ENCODE results near the gene APBB2. TPM values are rescaled to one million over a fixed set of nuclear protein-coding genes. Genes with fewer than 3 reads are reported as not detected.
A peak's percentile ranks its signal among the peaks of the same experiment; 100 is the strongest.

Gene APBB2
- total RNA-seq, 1 experiment from 2014 or later, result 49.0 TPM

GRCh38 chr4:40924096-40924792, 290.1 kb downstream of the APBB2 start:
- Mint-ChIP-seq H3K27me3 (ENCODE audit: low read depth) (no peaks in the 10 kb centered on the region), H3K4me3 (no peak overlapping the region), H3K4me1 (peaks cover 16% of the 10 kb centered on the region), H3K36me3 (peaks cover 4% of the 10 kb centered on the region; the same call in 1 of the 2 replicates), H3K27ac (no peak overlapping the region), H3K9me3 (peaks cover 4% of the 10 kb centered on the region)
- ChIA-PET POLR2A (interaction anchor here (1.1 kb wide), 1 partner anchor 16 kb away, joined by 5 read pairs; no protein-coding TSS in a partner anchor), CTCF (interaction anchor here (0.6 to 6.1 kb wide), 55 partner anchors 9 to 737 kb away, joined by 3 to 61 read pairs (median 4); partner anchors contain the start of genes APBB2, NSUN7 and UCHL1)
- DNase-seq (ENCODE audit: low spot score) (peak; percentile 81), ATAC-seq (peak; percentile 59)
- TF ChIP-seq ZNF423 (CRISPR knock-in tag; IDR thresholded peaks at IDR 0.05) (peak; percentile 40; the same call in 1 of the 2 replicates), PRRX2 (CRISPR knock-in tag; IDR thresholded peaks at IDR 0.05) (peak; percentile 70; the same call in 1 of the 2 replicates), MLX (CRISPR knock-in tag; IDR thresholded peaks at IDR 0.05) (no peak), OVOL2 (CRISPR knock-in tag; IDR thresholded peaks at IDR 0.05; ENCODE audit: borderline replicate concordance) (no peak), ZSCAN18 (CRISPR knock-in tag; IDR thresholded peaks at IDR 0.05) (peak; percentile 85), CTCF (IDR thresholded peaks at IDR 0.05) (peak; percentile 87)

GRCh38 chr4:40923316-40924095, 290.8 kb downstream of the APBB2 start:
- Mint-ChIP-seq H3K36me3 (peaks cover 4% of the 10 kb centered on the region; the same call in 1 of the 2 replicates), H3K4me3 (no peak overlapping the region), H3K4me1 (peaks cover 23% of the 10 kb centered on the region), H3K27ac (no peak overlapping the region), H3K27me3 (ENCODE audit: low read depth) (no peaks in the 10 kb centered on the region), H3K9me3 (peaks cover 4% of the 10 kb centered on the region)
- CTCF ChIA-PET, result interaction anchor here (0.5 to 6.1 kb wide), 14 partner anchors 8 to 334 kb away, joined by 3 to 61 read pairs (median 9); partner anchors contain the start of genes APBB2 and UCHL1
- DNase-seq (ENCODE audit: low spot score) (no peak), ATAC-seq (no peak)
- POLR2A ChIA-PET, result no interaction called here
- TF ChIP-seq TCF7 (CRISPR knock-in tag; IDR thresholded peaks at IDR 0.05; ENCODE audit: low read depth) (no peak), PRDM15 (CRISPR knock-in tag; IDR thresholded peaks at IDR 0.05) (no peak), EMX1 (CRISPR knock-in tag; IDR thresholded peaks at IDR 0.05) (no peak), ZNF121 (CRISPR knock-in tag; IDR thresholded peaks at IDR 0.05) (no peak), JUN (CRISPR knock-in tag; IDR thresholded peaks at IDR 0.05) (no peak), PREB (CRISPR knock-in tag; IDR thresholded peaks at IDR 0.05; ENCODE audit: borderline replicate concordance) (no peak), ZNF671 (CRISPR knock-in tag; IDR thresholded peaks at IDR 0.05) (no peak), ZMAT4 (CRISPR knock-in tag; IDR thresholded peaks at IDR 0.05) (no peak), ZNF532 (CRISPR knock-in tag; IDR thresholded peaks at IDR 0.05; ENCODE audit: borderline replicate concordance) (no peak), CTCF (IDR thresholded peaks at IDR 0.05) (no peak)
